GM12878 (cell line): ENCODE data around the gene UNC119.

Source experiments
- ATF2 ChIP-seq: IDR thresholded peaks from 2 replicates; pipeline ENCODE4 v1.6.1; 2012; ENCODE audit warnings: low read length, inconsistent platforms
- CTCF ChIP-seq, 3 experiments: IDR thresholded peaks in 2 of 3; conservative IDR thresholded peaks in 1 of 3; 2 replicates each; pipeline ENCODE4 v1.5.1; 2011; ENCODE audit warnings: low read depth in 3 of 3, low read length in 3 of 3, mild to moderate bottlenecking in 3 of 3, control low read depth in 2 of 3, moderate library complexity in 2 of 3, inconsistent platforms in 1 of 3, mixed read lengths in 1 of 3; ENCODE audit not compliant: control insufficient read depth in 2 of 3, insufficient read depth in 1 of 3; ENCODE audit errors: extremely low read depth in 1 of 3
- EED ChIP-seq: sonication (generic); IDR thresholded peaks from 2 replicates; pipeline ENCODE4 v1.6.1; 2016; ENCODE audit warnings: antibody characterized with exemption, low read depth
- EP300 ChIP-seq, 2 experiments: fragments of 150-350 bp in 1 of 2; IDR thresholded peaks; 2 replicates each; pipeline ENCODE4 v1.6.1; 2011 to 2012; ENCODE audit warnings: low read depth in 2 of 2, low read length in 2 of 2, borderline replicate concordance in 1 of 2, improper control_type of control experiment in 1 of 2, inconsistent platforms in 1 of 2; ENCODE audit not compliant: control insufficient read depth in 1 of 2
- MYC ChIP-seq: IDR thresholded peaks from 2 replicates; pipeline ENCODE4 v1.6.1; 2011; ENCODE audit warnings: mild to moderate bottlenecking, low read length, moderate library complexity, inconsistent platforms; ENCODE audit not compliant: insufficient read depth, insufficient replicate concordance, insufficient read length, severe bottlenecking
- POLR2A ChIP-seq: IDR thresholded peaks from 2 replicates; pipeline ENCODE4 v1.6.1; 2011; ENCODE audit warnings: low read depth, mild to moderate bottlenecking, low read length
- RCOR1 ChIP-seq: conservative IDR thresholded peaks from 2 replicates; pipeline ENCODE4 v1.6.1; 2012; ENCODE audit warnings: low read depth, low read length, improper control_type of control experiment
- SIN3A ChIP-seq: IDR thresholded peaks from 2 replicates; pipeline ENCODE4 v1.6.1; 2012; ENCODE audit warnings: low read depth, low read length, improper control_type of control experiment
- SREBF2 ChIP-seq: IDR thresholded peaks from 2 replicates; pipeline ENCODE4 v1.6.1; 2012; ENCODE audit warnings: mild to moderate bottlenecking, low read length
- USF2 ChIP-seq: IDR thresholded peaks from 2 replicates; pipeline ENCODE4 v1.6.1; 2011; ENCODE audit warnings: low read depth, low read length, improper control_type of control experiment, borderline replicate concordance

GRCh38 chr17:28575126-28575795 lies 22.8 kb upstream of the UNC119 start:
- TF ChIP-seq RCOR1: no peak
- TF ChIP-seq USF2: no peak
- no peak for TF ChIP-seq ATF2
- TF ChIP-seq EED: no peak
- no peak for TF ChIP-seq POLR2A
- no peak for TF ChIP-seq SREBF2
- peak; percentile 18 to 37 (median 23); a peak in 4 of 6 replicates for TF ChIP-seq CTCF (IDR thresholded peaks at IDR 0.05 in 2 of 3, conservative IDR thresholded peaks at IDR 0.05 in 1 of 3; ENCODE audit: control insufficient read depth in 2 of 3, extremely low read depth in 1 of 3, insufficient read depth in 1 of 3, low read depth in 3 of 3, low read length in 3 of 3)
- no peak for TF ChIP-seq MYC
- no peak for TF ChIP-seq EP300 (IDR thresholded peaks at IDR 0.05; ENCODE audit: borderline replicate concordance in 1 of 2, control insufficient read depth in 1 of 2, low read depth in 2 of 2, low read length in 2 of 2)
- no peak for TF ChIP-seq SIN3A
